HG02884 (cell line): ENCODE measurements around the gene OMP.
A peak's percentile ranks its signal among the peaks of the same experiment; 100 is the strongest.
"Not testable (repeated sequence)": the region's sequence is repeated elsewhere in the genome, so short reads cannot be mapped to it uniquely, and the experiment has no call there.

Experiments
- ATAC-seq: cut with Tn5 transposase; IDR thresholded peaks from one replicate; pipeline ENCODE4 v1.9.1; 2021; ENCODE audit warnings: mild to moderate bottlenecking, moderate library complexity; ENCODE audit not compliant: unreplicated experiment

The OMP gene

GRCh38 chr11:77102246-77103210 lies at the start of gene OMP:
OMP (plus strand) TSS chr11:77102840; CDS start chr11:77102840, 0 bp downstream.
- ATAC-seq = no peak

DNA sequence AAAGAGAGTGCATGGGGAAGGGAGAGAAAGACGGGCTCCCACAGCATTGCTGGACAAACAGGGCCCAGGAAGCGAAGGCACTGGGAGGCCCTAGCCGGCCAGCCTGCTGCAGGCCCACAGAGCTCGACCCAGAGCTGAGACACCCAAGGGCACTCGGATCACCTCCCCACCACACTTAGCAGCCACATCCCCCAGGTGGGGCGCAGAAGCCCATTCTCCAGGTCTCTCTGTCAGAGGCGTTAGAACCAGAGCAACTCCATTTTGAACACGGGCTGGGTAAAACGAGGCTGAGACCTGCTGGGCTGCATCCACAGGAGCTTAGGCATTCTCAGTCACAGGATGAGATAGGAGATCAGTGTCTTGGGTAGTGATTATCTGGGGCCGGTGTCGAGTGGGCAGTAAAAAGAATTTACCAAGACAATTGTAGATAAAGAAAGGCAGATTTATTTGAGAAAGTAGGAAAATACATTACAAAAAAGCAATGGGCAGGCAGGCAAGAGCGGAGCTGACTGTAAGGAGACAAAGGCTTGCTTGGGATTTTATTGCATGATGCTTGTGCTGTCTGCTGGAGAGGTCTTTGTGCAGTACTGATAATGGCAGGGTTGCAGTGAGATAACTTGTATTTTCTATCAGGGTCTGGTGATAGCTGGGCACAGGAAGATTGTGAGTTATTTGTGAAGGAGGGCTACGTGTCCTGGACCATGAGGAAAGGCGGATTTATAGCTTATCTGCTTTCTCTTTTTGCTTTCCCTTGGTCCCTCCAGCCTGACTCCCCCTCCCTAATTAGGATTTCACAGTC lies 49.2 kb upstream of the OMP start:
- ATAC-seq = no peak

- no peak for ATAC-seq
Observed at GRCh38 chr11:77054084-77054483, 48.6 kb upstream of the OMP start.

- ATAC-seq = no peak
Observed at GRCh38 chr11:77055101-77055561, 47.5 kb upstream of the OMP start.

DNA sequence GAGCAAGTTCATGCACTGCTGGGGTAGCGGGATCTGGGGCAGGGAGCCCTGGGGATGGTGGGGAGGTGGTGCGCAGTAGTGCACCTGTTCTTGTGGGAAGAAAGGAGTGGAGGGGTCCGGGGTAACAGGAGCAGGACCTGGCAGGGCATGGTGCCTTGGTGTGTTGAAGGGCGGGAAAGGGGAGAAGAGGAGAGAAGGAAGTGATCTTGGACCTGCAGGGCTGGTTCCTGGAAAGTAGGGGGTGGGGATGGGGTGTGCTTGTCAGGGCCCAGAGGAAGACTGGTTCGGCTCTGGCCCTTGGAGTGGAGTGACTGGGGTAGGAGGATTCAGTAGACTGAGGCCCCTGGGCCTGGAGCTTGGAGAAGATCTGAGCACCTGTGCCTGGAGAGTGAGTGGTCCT lies 46.7 kb upstream of the OMP start:
- no peak for ATAC-seq

- no peak for ATAC-seq
Observed at GRCh38 chr11:77056814-77057402, 45.7 kb upstream of the OMP start.

GRCh38 chr11:77057938-77058474 lies 44.6 kb upstream of the OMP start:
- ATAC-seq = no peak

DNA sequence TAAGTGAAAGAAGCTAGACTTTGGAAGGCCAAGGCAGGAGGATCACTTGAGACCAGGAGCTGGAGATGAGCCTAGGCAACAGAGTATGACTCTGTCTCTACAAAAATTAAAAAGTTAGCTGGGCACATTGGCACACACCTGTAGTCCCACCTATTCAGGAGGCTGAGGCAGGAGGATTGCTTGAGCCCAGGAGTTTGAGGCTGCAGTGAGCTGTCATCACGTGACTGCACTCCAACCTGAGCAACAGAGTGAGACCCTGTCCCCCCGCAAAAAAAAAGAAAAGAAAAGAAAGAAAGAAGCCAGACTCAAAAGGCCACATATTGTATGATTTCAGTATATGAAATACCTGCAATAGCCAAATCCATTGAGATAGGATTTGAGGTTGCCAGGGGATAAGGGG lies 43.7 kb upstream of the OMP start:
- no peak for ATAC-seq

DNA sequence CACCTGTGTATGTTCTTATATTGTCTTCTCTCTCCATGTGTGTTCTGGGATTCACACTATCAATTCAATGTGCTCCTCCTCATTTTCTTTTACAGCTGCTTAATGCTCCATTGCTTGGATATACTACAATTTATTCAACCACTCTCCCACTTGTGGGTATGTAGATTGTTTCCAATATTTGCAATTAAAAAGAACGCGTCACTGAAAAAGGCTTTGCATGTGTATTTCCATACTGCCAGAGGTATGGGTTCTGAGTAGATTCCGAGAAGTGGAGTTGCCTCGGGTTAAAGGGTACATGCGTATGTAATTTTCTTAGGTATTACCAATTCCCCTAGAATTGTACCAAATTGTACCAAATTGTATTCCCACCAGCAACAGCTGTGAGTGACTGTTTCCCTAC lies 42.8 kb upstream of the OMP start:
- no peak for ATAC-seq

DNA sequence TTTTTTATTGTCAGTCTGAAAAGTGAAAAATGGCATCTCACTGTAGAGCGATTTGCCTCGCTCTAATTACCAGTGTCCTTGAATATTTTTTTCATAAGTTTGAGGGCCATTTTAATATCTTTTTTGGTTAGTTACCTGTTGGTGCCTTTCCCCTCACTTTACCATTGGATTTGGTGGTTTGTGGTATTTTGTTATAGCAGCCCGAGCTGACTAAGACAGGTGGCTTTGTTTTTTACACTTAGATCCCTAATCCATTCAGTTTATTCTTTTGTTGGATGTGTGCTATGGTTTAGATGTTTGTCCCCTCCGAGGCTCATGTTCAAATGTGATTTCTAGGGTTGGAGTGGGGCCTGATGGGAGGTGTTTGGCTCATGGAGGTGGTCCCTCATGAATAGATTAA lies 42.4 kb upstream of the OMP start:
- ATAC-seq = no peak

- ATAC-seq = not testable (repeated sequence)
Observed at GRCh38 chr11:77061258-77061657, 41.4 kb upstream of the OMP start.

- ATAC-seq = no peak
Observed at GRCh38 chr11:77062924-77063323, 39.7 kb upstream of the OMP start.

- ATAC-seq = no peak
Observed at GRCh38 chr11:77063407-77063806, 39.2 kb upstream of the OMP start.

- no peak for ATAC-seq
Observed at GRCh38 chr11:77063861-77064260, 38.8 kb upstream of the OMP start.

GRCh38 chr11:77064648-77065217 lies 37.9 kb upstream of the OMP start:
- ATAC-seq = no peak

DNA sequence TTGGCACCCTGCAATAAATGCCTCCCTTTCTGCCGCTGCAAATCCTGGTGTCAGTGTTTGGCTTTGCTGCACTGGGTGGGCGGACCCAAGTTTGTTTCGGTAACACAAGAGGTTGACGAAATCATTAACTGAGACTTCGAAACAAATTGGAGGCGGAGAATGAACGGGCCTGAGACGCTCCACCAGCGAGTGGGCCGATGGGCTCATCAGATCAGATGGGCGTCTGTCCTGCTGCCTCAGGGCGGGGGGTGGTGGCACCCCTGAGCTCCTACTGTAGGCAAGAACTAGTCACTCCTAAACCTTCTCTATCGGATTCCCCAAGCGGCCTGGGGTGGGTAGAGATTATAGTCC lies 36.8 kb upstream of the OMP start:
- no peak for ATAC-seq

DNA sequence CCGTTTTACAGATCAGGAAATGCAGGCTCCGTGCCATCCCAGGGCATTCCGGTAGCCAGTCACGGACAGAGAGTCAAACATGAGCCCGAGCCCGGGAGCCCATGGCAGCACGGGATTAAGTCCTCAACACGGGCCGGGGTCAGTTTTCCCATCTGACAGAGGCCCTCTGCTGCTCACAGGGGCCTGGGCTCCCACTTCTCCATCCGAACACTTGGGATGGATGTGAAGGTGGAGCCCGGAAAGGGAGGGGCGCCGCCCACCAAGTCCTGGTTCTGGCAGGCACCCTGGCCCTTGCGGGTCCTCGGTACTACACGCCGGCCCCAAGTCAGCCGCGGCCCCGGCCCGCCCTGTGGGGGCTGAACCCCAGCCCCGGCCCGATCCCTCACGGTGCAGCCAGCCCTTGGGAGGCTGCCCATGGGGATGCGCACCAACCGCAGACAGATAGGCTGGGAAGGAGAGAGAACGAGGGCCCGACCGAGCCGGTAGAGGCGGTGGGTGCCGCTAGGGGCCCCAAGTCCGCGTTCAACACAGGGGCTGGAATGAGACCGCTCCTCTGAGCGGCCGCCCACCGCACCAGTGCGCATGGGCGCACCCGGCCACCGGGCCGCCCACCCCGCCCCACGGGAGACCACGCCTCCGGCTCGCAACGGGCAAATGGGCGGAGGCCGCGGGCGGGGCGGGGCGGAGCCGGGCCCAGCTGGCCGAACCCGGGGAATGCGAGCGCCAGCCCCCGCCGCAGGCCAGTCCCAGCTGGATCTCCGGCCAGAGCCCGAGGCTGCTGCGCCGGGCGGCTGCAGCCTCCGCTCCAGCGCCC lies 36.2 kb upstream of the OMP start, which contains the start of gene CAPN5:
TSS of gene CAPN5 (plus strand) at position 743 of the 814 bp plus-strand sequence. CDS start 17,916 bp downstream, outside the sequence.
- peak; percentile 82 for ATAC-seq

DNA sequence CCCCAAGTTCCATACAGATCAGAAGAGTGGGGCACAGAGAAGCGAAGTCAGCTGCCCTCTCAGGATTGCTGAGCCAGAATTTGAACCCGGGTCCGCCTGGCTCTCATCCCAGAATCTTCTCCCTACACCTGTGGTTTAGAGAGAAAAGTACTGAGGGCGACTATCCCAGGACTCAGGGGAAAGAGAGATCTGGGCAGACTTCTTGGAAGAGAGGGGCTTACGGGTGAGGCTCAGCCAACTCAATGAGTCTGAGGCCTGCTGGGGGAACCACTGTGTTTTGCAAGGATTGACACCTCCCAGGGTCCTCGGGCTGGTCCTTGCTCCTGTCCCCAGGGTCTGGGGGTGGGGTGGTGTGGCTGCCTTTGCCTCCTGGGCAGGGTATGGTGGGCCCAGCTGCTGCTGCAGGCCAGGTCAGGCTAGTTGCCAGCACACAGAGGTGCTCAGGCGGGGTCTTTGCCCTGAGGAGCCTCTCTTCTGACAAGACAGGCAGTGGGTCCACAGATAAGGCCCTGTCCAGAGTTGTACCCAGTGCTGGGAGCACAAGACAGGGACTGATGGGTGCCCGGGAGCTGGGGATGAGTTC lies 34.7 kb upstream of the OMP start:
- no peak for ATAC-seq
